Gastrocnemius medialis (tissue), 4 donors: ENCODE measurements around the gene KLHL7. TPM values are rescaled to one million over a fixed set of nuclear protein-coding genes. Genes with fewer than 3 reads are reported as not detected.

Experiments used
- ATAC-seq, 2 donors: fragments of 150-250 bp; one replicate each; pipeline ENCODE4 v1.9.1; 2016
- DNase-seq, 2 donors: peaks; one replicate each; pipeline ENCODE4 v3.0.0-alpha.2; 2019
- H3K27ac ChIP-seq, 4 donors: fragments of 200-600 bp; sonication (generic); 1 replicate in 1 of 4; 2 replicates in 3 of 4; pipeline ENCODE4 v1.5.1; 2016 to 2018; ENCODE audit warnings: mild to moderate bottlenecking in 2 of 4, moderate library complexity in 1 of 4
- H3K27me3 ChIP-seq, 3 donors: fragments of 200-600 bp; sonication (generic) in 2 of 3; 1 replicate in 1 of 3; 2 replicates in 2 of 3; pipeline versions ENCODE4 v1.5.1 to v1.6.0; 2016 to 2019; ENCODE audit warnings: mild to moderate bottlenecking in 1 of 3, moderate library complexity in 1 of 3
- H3K36me3 ChIP-seq, 2 donors: fragments of 200-600 bp; sonication (generic) in 1 of 2; one replicate each; pipeline ENCODE4 v1.5.1; 2017 to 2018
- H3K4me1 ChIP-seq, 2 donors: fragments of 200-600 bp; sonication (generic) in 1 of 2; one replicate each; pipeline ENCODE4 v1.5.1; 2016 to 2017; ENCODE audit warnings: mild to moderate bottlenecking in 2 of 2
- H3K4me3 ChIP-seq, 4 donors: fragments of 200-600 bp; sonication (generic) in 3 of 4; 1 replicate in 1 of 4; 2 replicates in 3 of 4; pipeline ENCODE4 v1.5.1; 2016 to 2019; ENCODE audit warnings: mild to moderate bottlenecking in 2 of 4
- H3K9me3 ChIP-seq, 3 donors: fragments of 200-600 bp; sonication (generic) in 2 of 3; 1 replicate in 1 of 3; 2 replicates in 2 of 3; pipeline ENCODE4 v1.5.1; 2016 to 2019
- POLR2A ChIP-seq, 2 donors: fragments of 450-650 bp; IDR thresholded peaks; one replicate each; pipeline ENCODE4 v1.6.1; 2017; ENCODE audit warnings: antibody characterized with exemption in 2 of 2, mild to moderate bottlenecking in 2 of 2, moderate library complexity in 2 of 2
- in situ Hi-C, 4 donors: fragments of 200-750 bp; cut with MboI; loops; one replicate each; pipeline versions ENCODE4 v1.15.0 to v1.8.0; 2017; ENCODE audit warnings: low sequenced_read_pairs in 4 of 4
- intact Hi-C: fragments of 100-400 bp; cut with DNase I; formaldehyde crosslinking; loops from one replicate; pipeline ENCODE4 v1.15.1; 2023; ENCODE audit warnings: low total_unique reads
- total RNA-seq, 4 donors: library from RNA; depleted of rRNA; stranded (reverse); fragments of >200 nt; gene quantifications; one replicate each; pipeline versions ENCODE4 v1.1.0 to v1.2.3, GENCODE V29; 2016
- TF ChIP-seq, protein P1 (sequence below), 5 experiments: fragments of 450-650 bp in 3 of 5; fragments of 200-600 bp in 2 of 5; sonication (generic) in 2 of 5; IDR thresholded peaks in 4 of 5; conservative IDR thresholded peaks in 1 of 5; 1 replicate in 4 of 5; 2 replicates in 1 of 5; pipeline ENCODE4 v1.5.1; 2016 to 2019; ENCODE audit warnings: antibody characterized with exemption in 5 of 5, mild to moderate bottlenecking in 3 of 5, moderate library complexity in 3 of 5

Gene KLHL7
- total RNA-seq, 4 donors from 2014 or later = 12.2 to 21.4 (median 14.9) TPM

DNA sequence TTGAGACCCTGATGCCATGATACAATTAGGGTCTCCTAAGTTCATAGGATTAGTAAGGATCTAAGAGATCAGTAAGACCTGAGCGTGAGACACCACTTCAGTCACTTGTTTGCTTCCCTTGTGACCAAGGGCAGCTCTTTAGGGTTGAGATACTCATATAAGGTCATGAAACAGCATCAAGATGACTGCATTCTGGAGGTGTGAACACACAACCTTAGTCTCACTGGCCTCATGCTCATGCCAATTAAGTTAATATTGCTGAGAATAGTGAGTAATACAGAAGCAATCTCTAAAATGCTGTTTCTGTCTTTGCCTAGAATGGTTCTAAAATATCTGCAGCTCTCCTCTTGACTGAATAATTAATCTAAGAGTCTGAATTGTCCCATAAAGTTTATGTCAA lies 39.6 kb upstream of the KLHL7 start:
- in situ Hi-C loops = loop anchor here in 1 of 4 donors (25.0 kb wide), 1 partner anchor 329 kb away; the partner anchor contains the start of gene IL6

DNA sequence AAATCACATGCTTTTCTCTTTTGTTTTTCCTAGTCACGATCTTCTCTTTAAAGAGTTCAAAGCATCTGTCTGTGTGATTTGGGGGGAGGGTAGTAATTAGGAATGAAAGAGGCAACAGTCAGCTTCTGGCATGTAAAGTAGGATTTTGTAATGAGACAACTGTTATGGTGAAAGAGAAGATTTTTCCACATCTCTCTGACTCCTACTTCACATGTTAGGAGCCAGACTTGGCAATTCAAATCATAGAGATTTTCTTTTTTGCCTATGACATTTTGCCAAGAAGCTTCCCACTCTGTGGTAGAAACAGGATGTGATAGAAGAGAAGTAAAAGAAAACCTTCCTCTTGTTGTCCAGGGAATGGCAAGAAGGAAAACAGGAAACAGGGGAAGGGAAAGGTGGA lies 38.3 kb upstream of the KLHL7 start:
- in situ Hi-C loops (loop anchor here in 1 of 4 donors (25.0 kb wide), 1 partner anchor 330 kb away; the partner anchor contains the start of gene IL6), intact Hi-C loops (no loop called here)
- Histone ChIP-seq H3K4me1 (no peaks in the 10 kb centered on the region), H3K9me3 (no peaks in the 10 kb centered on the region), H3K27me3 (no peaks in the 10 kb centered on the region), H3K4me3 (no peak overlapping the region), H3K27ac (no peak overlapping the region), H3K36me3 (no peaks in the 10 kb centered on the region)
- no peak for ATAC-seq
- no peak for DNase-seq
- no peak for TF ChIP-seq POLR2A (IDR thresholded peaks at IDR 0.05)
- TF ChIP-seq, protein P1, sequence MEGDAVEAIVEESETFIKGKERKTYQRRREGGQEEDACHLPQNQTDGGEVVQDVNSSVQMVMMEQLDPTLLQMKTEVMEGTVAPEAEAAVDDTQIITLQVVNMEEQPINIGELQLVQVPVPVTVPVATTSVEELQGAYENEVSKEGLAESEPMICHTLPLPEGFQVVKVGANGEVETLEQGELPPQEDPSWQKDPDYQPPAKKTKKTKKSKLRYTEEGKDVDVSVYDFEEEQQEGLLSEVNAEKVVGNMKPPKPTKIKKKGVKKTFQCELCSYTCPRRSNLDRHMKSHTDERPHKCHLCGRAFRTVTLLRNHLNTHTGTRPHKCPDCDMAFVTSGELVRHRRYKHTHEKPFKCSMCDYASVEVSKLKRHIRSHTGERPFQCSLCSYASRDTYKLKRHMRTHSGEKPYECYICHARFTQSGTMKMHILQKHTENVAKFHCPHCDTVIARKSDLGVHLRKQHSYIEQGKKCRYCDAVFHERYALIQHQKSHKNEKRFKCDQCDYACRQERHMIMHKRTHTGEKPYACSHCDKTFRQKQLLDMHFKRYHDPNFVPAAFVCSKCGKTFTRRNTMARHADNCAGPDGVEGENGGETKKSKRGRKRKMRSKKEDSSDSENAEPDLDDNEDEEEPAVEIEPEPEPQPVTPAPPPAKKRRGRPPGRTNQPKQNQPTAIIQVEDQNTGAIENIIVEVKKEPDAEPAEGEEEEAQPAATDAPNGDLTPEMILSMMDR (IDR thresholded peaks at IDR 0.05 in 4 of 5, conservative IDR thresholded peaks at IDR 0.05 in 1 of 5) = no peak

More for the DNA sequence above, 39.6 kb upstream of the KLHL7 start:
- TF ChIP-seq, protein P1 (IDR thresholded peaks at IDR 0.05 in 4 of 5, conservative IDR thresholded peaks at IDR 0.05 in 1 of 5) = no peak
- TF ChIP-seq POLR2A (IDR thresholded peaks at IDR 0.05) = no peak
- Histone ChIP-seq H3K4me3 (no peak overlapping the region), H3K27ac (no peak overlapping the region), H3K36me3 (no peaks in the 10 kb centered on the region), H3K4me1 (no peaks in the 10 kb centered on the region), H3K9me3 (no peaks in the 10 kb centered on the region), H3K27me3 (no peaks in the 10 kb centered on the region)
- DNase-seq (no peak), ATAC-seq (no peak)
- intact Hi-C loops = no loop called here

DNA sequence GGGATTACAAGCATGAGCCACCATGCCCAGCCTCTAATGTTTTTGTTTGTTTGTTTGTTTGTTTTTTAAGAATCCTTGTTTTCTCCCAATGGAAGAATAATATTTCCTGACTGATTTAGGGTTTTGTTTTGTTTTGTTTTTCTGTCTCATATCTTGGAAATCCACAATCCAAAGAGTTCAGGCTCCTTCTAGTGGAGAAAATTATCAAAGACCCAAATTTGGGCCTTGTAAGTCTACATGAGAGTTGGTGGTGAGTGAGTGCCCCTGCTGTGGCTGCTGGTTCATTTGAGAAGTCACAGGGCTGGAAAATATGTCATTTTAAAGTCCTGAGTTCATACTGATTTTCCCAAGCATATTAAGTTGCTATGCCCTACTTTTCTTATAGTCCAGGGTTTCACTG lies 33.5 kb upstream of the KLHL7 start:
- TF ChIP-seq, protein P1 (IDR thresholded peaks at IDR 0.05 in 4 of 5, conservative IDR thresholded peaks at IDR 0.05 in 1 of 5) = no peak
- no peak for TF ChIP-seq POLR2A (IDR thresholded peaks at IDR 0.05)
- H3K4me1 ChIP-seq = no peaks in the 10 kb centered on the region
- intact Hi-C loops (no loop called here), in situ Hi-C loops (loop anchor here in 1 of 4 donors (25.0 kb wide), 1 partner anchor 335 kb away; the partner anchor contains the start of gene IL6)
- no peaks in the 10 kb centered on the region for H3K36me3 ChIP-seq
- no peak for DNase-seq
- H3K27me3 ChIP-seq = no peaks in the 10 kb centered on the region
- no peaks in the 10 kb centered on the region for H3K9me3 ChIP-seq
- no peak overlapping the region for H3K27ac ChIP-seq
- ATAC-seq = no peak
- no peak overlapping the region for H3K4me3 ChIP-seq

DNA sequence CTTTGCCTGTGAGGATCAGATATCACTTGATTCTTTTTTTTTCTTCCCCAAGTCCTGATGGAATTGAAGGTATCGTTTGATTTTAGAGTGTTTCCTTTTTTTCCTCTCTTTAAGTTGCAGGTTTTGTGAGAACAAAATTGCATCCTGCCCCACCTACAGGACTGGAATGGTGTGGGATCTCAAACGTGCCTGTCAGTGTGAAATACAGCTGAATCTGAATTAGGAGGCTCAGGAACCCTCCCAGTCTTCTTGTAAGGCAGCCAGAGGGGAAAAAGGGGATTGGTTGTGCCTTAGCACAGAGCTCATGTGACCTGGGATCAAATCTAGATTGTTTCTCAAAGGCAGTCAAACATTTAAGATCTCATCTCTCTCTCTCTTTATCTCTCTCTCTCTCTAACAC lies 32.7 kb upstream of the KLHL7 start:
- TF ChIP-seq POLR2A (IDR thresholded peaks at IDR 0.05) = no peak
- TF ChIP-seq, protein P1 (IDR thresholded peaks at IDR 0.05 in 4 of 5, conservative IDR thresholded peaks at IDR 0.05 in 1 of 5) = no peak
- in situ Hi-C loops = loop anchor here in 1 of 4 donors (25.0 kb wide), 1 partner anchor 336 kb away; the partner anchor contains the start of gene IL6
- no peaks in the 10 kb centered on the region for H3K4me1 ChIP-seq
- no peaks in the 10 kb centered on the region for H3K27me3 ChIP-seq
- H3K9me3 ChIP-seq = no peaks in the 10 kb centered on the region
- no peak for DNase-seq
- H3K4me3 ChIP-seq = no peak overlapping the region
- no peaks in the 10 kb centered on the region for H3K36me3 ChIP-seq
- H3K27ac ChIP-seq = no peak overlapping the region
- intact Hi-C loops = no loop called here
- no peak for ATAC-seq
